Heart left ventricle (tissue), 13 donors: ENCODE data around the gene TTBK2.

Source experiments
- CTCF ChIP-seq, 12 donors: fragments of 200-600 bp; sonication (generic) in 4 of 12; IDR thresholded peaks; one replicate each; pipeline versions ENCODE4 v1.5.0 to v1.8.0; 2018 to 2022; ENCODE audit warnings: antibody characterized with exemption in 12 of 12, mild to moderate bottlenecking in 5 of 12
- POLR2A ChIP-seq, 2 donors: fragments of 450-650 bp; IDR thresholded peaks; one replicate each; pipeline ENCODE4 v1.6.1; 2017; ENCODE audit warnings: antibody characterized with exemption in 2 of 2, mild to moderate bottlenecking in 2 of 2, moderate library complexity in 2 of 2
- donor health status: ischemic (EF 13 %, LVEDD 7.1; RV severe dilation, severe dysfunction).
- donor health status: DM: no; HTN: yes; CAD: no.
- donor health status: DM: no; HTN: no; CAD: no.
- donor health status: ischemic (EF 25% LVEDD 6.9; RV normal size, moderate dysfunction).
- donor health status: ischemic (EF 25% LVEDD 5.7; RV mildly dilated, moderate dysfunction).
- donor health status: ischemic (EF 35%, LVEDD 5.7; RV mildly dilated, moderate dysfunction).
- donor health status: nonischemic (EF 11% LVEDD 7.7; RV severe dilation, severe dysfunction).
- donor health status: DM: yes; HTN: yes; CAD: no.
- donor health status: PGD.
- donor health status: ischemic (EF 29% LVEDD 5.4; RV normal size, mild dysfunction).
- donor health status: nonischemic (EF 23%, LVEDD 6.1; RV moderate dilation, normal function).

DNA sequence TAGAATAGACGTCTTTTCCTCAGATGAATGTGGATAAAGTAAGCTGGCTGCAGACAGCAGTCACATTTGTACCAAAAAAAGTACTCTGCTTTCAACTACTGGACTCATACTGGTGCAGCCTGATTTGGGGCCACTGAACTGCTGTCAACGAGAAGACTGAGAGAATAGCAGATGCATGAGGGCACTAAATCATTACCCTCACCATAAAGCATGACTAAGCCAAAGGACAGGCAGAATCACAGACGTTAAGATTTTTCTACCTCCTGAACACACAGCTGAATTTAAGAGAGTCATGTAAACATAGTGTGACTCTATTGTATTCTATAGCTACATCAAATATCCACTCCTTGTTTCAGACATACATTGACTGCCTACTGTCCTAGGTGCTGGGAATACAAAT is 115.8 kb downstream of the TTBK2 start:
- TF ChIP-seq CTCF (IDR thresholded peaks at IDR 0.05) (no peak), POLR2A (IDR thresholded peaks at IDR 0.05) (no peak)
